ENCODE results near the gene FSTL4. TPM values are rescaled to one million over a fixed set of nuclear protein-coding genes. Genes with fewer than 3 reads are reported as not detected.

The FSTL4 gene
- total and polyA plus RNA-seq, 2 donors, result 0.99 to 1.2 TPM

DNA sequence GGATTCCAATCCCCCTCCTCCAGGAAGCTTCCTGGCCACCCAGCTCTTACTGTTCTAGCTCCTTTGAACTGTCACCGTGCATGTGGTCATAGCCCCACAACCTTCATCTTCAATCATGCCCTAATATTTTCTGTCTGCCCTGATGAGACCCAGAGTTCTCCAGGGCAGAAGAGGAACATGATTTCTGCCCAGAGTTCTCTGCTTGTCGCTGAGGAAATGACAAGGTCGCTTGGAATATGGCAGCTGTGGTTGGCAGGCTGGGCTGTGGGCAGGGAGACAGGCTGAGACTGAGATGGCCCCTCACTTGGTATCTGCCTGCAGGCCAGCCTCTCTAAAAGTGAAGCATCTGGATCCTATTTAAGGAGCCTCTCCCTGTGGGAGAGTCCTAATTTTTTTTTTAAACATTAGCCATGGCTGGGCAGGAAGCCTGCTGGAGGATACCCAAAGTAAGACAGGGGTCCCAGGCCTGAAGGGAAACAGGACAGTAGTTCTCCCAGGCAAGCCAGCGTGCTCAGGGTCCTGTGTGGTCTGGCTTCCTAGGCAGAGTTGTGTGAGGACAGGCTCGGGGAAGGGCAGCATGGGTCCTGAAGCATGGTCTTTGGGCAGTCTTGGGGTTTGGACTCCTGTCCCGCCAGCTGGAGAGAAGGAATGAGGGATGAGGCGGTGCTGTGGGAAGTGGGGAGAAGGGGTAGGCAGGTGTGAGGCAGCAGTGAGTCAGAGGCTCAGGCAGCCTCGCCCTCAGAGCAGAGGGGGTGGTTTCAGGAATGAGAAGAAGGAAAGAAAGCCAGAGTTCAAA, 242.1 kb downstream of the FSTL4 start:
- H3K27ac ChIP-seq (ENCODE audit: low read depth in 1 of 2, low read length in 1 of 2), result no peak overlapping the region
- DNase-seq (ENCODE audit: low read depth in 6 of 9, low spot score in 9 of 9), result no peak
- no peaks in the 10 kb centered on the region for H3K9me3 ChIP-seq (ENCODE audit: control insufficient read depth in 2 of 2, insufficient read depth in 1 of 2, low read length in 1 of 2)
- no peak overlapping the region for H3K4me3 ChIP-seq (ENCODE audit: low read length in 2 of 2)
- WGBS, result 80% methylated on average over 8 of the region's 8 CpGs
- peaks cover 0 to 25% of the 10 kb centered on the region in 2 donors for H3K27me3 ChIP-seq (ENCODE audit: control insufficient read depth in 2 of 2, insufficient read depth in 1 of 2, low read length in 1 of 2)
- no peaks in the 10 kb centered on the region for H3K4me1 ChIP-seq (ENCODE audit: control insufficient read depth in 2 of 2, insufficient read depth in 2 of 2, low read length in 2 of 2)
- H3K36me3 ChIP-seq (ENCODE audit: control insufficient read depth in 2 of 2, insufficient read depth in 2 of 2, low read length in 1 of 2), result no peaks in the 10 kb centered on the region

- Histone ChIP-seq H3K4me1 (ENCODE audit: control insufficient read depth in 2 of 2, insufficient read depth in 2 of 2, low read length in 2 of 2) (no peaks in the 10 kb centered on the region), H3K27ac (ENCODE audit: low read depth in 1 of 2, low read length in 1 of 2) (no peak overlapping the region), H3K4me3 (ENCODE audit: low read length in 2 of 2) (no peak overlapping the region), H3K36me3 (ENCODE audit: control insufficient read depth in 2 of 2, insufficient read depth in 2 of 2, low read length in 1 of 2) (no peaks in the 10 kb centered on the region), H3K27me3 (ENCODE audit: control insufficient read depth in 2 of 2, insufficient read depth in 1 of 2, low read length in 1 of 2) (peaks cover 0 to 27% of the 10 kb centered on the region in 2 donors), H3K9me3 (ENCODE audit: control insufficient read depth in 2 of 2, insufficient read depth in 1 of 2, low read length in 1 of 2) (no peaks in the 10 kb centered on the region)
- WGBS, result 90% methylated on average over 7 of the region's 7 CpGs
- no peak for DNase-seq (ENCODE audit: low read depth in 6 of 9, low spot score in 9 of 9)
Measured at GRCh38 chr5:133368916-133369783, 243.2 kb downstream of the FSTL4 start.

GRCh38 chr5:133367984-133368383, 244.4 kb downstream of the FSTL4 start:
- no peak for DNase-seq (ENCODE audit: low read depth in 6 of 9, low spot score in 9 of 9)
- Histone ChIP-seq H3K27ac (ENCODE audit: low read depth in 1 of 2, low read length in 1 of 2) (no peak overlapping the region), H3K4me1 (ENCODE audit: control insufficient read depth in 2 of 2, insufficient read depth in 2 of 2, low read length in 2 of 2) (no peaks in the 10 kb centered on the region), H3K36me3 (ENCODE audit: control insufficient read depth in 2 of 2, insufficient read depth in 2 of 2, low read length in 1 of 2) (no peaks in the 10 kb centered on the region), H3K27me3 (ENCODE audit: control insufficient read depth in 2 of 2, insufficient read depth in 1 of 2, low read length in 1 of 2) (peaks cover 0 to 32% of the 10 kb centered on the region in 2 donors), H3K9me3 (ENCODE audit: control insufficient read depth in 2 of 2, insufficient read depth in 1 of 2, low read length in 1 of 2) (no peaks in the 10 kb centered on the region), H3K4me3 (ENCODE audit: low read length in 2 of 2) (no peak overlapping the region)
- WGBS, result 96% methylated on average over 2 of the region's 2 CpGs

DNA sequence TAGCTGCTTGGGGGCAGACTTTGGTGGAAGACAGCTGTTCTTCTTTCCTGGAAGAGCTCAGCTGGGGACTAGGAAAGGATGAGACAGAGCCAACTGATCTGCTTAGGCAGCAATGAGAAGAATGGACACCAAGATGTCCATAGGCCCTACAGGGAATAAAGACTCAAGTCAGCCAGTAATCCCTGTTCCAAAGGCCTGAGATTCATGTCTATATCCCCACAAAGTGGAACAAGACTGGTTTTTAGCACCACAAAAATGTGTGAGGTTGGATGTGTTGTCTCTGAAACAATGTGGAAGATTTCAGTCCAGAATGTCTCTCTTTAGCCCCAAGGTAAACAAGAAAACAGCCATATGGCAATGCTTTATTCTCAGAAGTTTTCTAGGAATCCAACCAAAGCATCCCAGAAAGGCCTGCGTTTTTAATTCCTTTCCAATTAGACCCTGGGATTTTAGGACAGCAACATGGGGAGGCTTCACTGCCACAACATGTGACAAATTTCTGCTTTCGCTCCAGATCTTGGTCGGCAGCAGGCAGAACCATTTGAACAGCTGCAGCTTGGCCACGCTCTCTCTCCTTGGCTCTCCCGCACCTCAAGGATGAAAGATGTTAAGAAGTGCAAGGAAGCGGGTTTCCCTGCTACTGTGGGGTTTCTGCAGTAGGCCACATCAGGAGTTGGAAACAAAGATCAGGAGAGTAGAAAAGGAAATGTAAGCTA, 245.1 kb downstream of the FSTL4 start:
- 83% methylated on average over 6 of the region's 6 CpGs for WGBS
- H3K4me3 ChIP-seq (ENCODE audit: low read length in 2 of 2), result no peak overlapping the region
- peaks cover 0 to 33% of the 10 kb centered on the region in 2 donors for H3K27me3 ChIP-seq (ENCODE audit: control insufficient read depth in 2 of 2, insufficient read depth in 1 of 2, low read length in 1 of 2)
- DNase-seq (ENCODE audit: low read depth in 6 of 9, low spot score in 9 of 9), result no peak
- H3K27ac ChIP-seq (ENCODE audit: low read depth in 1 of 2, low read length in 1 of 2), result no peak overlapping the region
- peaks cover 0 to 2% of the 10 kb centered on the region in 2 donors for H3K4me1 ChIP-seq (ENCODE audit: control insufficient read depth in 2 of 2, insufficient read depth in 2 of 2, low read length in 2 of 2)
- H3K36me3 ChIP-seq (ENCODE audit: control insufficient read depth in 2 of 2, insufficient read depth in 2 of 2, low read length in 1 of 2), result no peaks in the 10 kb centered on the region
- H3K9me3 ChIP-seq (ENCODE audit: control insufficient read depth in 2 of 2, insufficient read depth in 1 of 2, low read length in 1 of 2), result no peaks in the 10 kb centered on the region

DNA sequence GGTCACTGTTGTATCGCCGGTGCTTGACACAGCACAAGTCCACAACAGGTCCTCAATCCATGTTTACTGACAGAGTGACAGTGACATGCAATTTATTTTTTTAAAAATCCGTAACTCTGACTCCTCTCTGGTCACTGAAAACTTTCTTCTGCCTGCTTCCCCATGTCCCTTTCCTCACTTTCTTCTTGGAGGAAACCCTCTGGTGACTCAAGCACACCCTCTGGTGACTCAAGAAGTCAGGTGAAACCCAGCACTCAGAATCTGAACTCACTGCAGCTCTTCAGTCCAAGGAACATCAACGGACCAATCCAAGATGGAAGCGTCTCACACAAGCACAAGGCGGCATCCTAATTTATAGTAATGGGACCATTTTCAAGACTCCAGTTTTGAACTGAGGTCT, 245.9 kb downstream of the FSTL4 start:
- no peak overlapping the region for H3K27ac ChIP-seq (ENCODE audit: low read depth in 1 of 2, low read length in 1 of 2)
- DNase-seq (ENCODE audit: low read depth in 6 of 9, low spot score in 9 of 9), result no peak
- no peaks in the 10 kb centered on the region for H3K9me3 ChIP-seq (ENCODE audit: control insufficient read depth in 2 of 2, insufficient read depth in 1 of 2, low read length in 1 of 2)
- peaks cover 0 to 29% of the 10 kb centered on the region in 2 donors for H3K27me3 ChIP-seq (ENCODE audit: control insufficient read depth in 2 of 2, insufficient read depth in 1 of 2, low read length in 1 of 2)
- no peak overlapping the region for H3K4me3 ChIP-seq (ENCODE audit: low read length in 2 of 2)
- 98% methylated on average over 6 of the region's 6 CpGs for WGBS
- peaks cover 2% of the 10 kb centered on the region in 2 donors for H3K4me1 ChIP-seq (ENCODE audit: control insufficient read depth in 2 of 2, insufficient read depth in 2 of 2, low read length in 2 of 2)
- no peaks in the 10 kb centered on the region for H3K36me3 ChIP-seq (ENCODE audit: control insufficient read depth in 2 of 2, insufficient read depth in 2 of 2, low read length in 1 of 2)

DNA sequence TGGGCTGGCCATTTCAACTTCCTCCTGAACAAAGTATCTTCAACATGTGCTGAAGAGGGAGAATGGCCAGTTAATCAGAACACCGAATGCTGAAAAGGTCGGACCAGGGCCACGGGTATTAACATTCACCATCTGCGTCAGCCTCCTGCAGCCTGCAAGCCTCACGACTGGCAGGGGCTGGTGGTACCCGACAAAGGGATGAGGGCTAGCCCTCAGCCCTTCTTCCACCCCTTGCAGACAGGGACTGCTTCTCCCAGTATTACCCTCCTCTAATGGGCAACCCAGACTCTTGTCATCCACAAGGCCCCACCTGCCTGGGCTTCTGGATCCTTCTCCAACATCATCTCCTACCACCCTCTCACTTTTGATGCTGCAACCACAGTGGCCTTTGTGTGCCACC, 246.6 kb downstream of the FSTL4 start:
- no peaks in the 10 kb centered on the region for H3K36me3 ChIP-seq (ENCODE audit: control insufficient read depth in 2 of 2, insufficient read depth in 2 of 2, low read length in 1 of 2)
- H3K27ac ChIP-seq (ENCODE audit: low read depth in 1 of 2, low read length in 1 of 2), result no peak overlapping the region
- WGBS, result 97% methylated on average over 6 of the region's 6 CpGs
- H3K27me3 ChIP-seq (ENCODE audit: control insufficient read depth in 2 of 2, insufficient read depth in 1 of 2, low read length in 1 of 2), result peaks cover 0 to 30% of the 10 kb centered on the region in 2 donors
- peaks cover 2% of the 10 kb centered on the region in 2 donors for H3K4me1 ChIP-seq (ENCODE audit: control insufficient read depth in 2 of 2, insufficient read depth in 2 of 2, low read length in 2 of 2)
- no peaks in the 10 kb centered on the region for H3K9me3 ChIP-seq (ENCODE audit: control insufficient read depth in 2 of 2, insufficient read depth in 1 of 2, low read length in 1 of 2)
- H3K4me3 ChIP-seq (ENCODE audit: low read length in 2 of 2), result no peak overlapping the region
- no peak for DNase-seq (ENCODE audit: low read depth in 6 of 9, low spot score in 9 of 9)

DNA sequence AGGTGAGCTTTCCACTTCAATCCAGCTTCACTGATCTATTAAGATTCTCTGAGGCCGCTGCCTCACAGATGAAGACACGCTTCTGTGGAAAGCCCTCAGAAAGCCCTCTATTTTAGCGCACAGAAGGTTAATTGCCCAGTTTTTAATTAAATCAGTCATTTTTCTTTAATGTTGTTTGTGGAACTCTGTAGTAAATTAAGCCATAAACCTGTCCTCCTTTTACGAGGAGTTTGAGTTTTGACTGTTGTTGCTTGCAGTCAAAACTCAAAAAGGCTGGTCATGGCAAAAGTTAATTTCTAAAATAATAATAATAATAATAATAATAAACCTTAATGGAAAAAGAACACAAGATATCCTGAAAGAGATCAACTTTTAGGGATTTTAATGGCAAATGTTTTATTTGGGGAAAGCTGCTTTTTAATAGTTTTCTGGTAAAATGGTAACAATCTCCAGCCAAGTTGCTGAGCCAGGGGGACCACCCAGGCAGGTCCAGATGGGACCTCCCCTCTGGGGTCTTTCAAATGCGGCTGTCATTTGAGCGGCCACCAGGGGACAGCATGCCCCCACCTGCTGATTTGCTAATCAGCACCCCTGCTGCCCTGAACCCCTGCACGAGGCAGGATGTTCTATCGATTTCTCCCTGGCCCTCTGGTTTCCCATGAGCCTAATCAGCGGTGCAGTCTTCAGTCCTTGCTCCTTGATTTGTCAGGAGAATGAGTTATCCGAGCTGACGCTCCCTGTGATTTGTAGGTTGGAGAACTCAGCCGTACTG, 247.2 kb downstream of the FSTL4 start:
- DNase-seq (ENCODE audit: low read depth in 6 of 9, low spot score in 9 of 9), result no peak
- peaks cover 2% of the 10 kb centered on the region in 2 donors for H3K4me1 ChIP-seq (ENCODE audit: control insufficient read depth in 2 of 2, insufficient read depth in 2 of 2, low read length in 2 of 2)
- no peaks in the 10 kb centered on the region for H3K9me3 ChIP-seq (ENCODE audit: control insufficient read depth in 2 of 2, insufficient read depth in 1 of 2, low read length in 1 of 2)
- H3K4me3 ChIP-seq (ENCODE audit: low read length in 2 of 2), result no peak overlapping the region
- H3K27ac ChIP-seq (ENCODE audit: low read depth in 1 of 2, low read length in 1 of 2), result no peak overlapping the region
- peaks cover 0 to 25% of the 10 kb centered on the region in 2 donors for H3K27me3 ChIP-seq (ENCODE audit: control insufficient read depth in 2 of 2, insufficient read depth in 1 of 2, low read length in 1 of 2)
- H3K36me3 ChIP-seq (ENCODE audit: control insufficient read depth in 2 of 2, insufficient read depth in 2 of 2, low read length in 1 of 2), result no peaks in the 10 kb centered on the region
- 71% methylated on average over 12 of the region's 12 CpGs for WGBS

DNA sequence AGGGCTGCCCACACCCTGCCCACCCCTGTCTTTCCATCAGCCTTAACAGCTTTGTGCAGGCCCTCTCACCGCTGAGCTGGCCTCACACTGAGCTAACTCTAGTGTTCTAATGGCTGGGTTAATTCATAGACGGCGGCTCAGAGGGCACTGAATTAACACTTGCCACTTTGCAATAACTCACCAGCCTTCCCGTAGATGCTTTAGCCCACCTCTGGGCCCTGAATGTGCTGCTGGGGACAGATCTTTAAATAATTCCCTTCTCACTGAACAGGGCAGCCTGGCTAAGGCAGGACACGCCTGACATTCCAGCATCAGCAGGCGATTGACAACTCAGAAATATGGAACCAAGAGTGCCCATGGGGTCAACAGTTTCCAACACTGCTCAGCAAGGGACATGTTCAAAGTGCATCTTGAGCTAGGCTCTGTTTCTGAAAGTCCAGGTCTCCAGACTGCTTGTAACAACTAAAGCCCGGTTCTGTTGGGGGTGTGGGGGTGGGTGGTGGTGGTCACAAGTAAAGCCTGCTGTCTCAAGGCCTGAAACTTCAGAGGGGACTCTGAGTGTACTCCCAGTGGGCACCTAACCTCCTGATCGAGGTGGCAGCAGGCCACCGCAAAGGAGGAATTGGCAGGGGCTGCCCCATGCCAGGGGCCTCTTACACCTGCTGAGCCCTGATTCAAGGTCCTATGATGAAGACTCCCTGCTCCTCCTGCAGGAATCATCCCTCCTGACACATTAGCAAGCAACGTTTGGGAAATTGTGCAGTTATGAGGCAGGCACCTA, 248.3 kb downstream of the FSTL4 start:
- Histone ChIP-seq H3K9me3 (ENCODE audit: control insufficient read depth in 2 of 2, insufficient read depth in 1 of 2, low read length in 1 of 2) (no peaks in the 10 kb centered on the region), H3K27ac (ENCODE audit: low read depth in 1 of 2, low read length in 1 of 2) (no peak overlapping the region), H3K4me3 (ENCODE audit: low read length in 2 of 2) (no peak overlapping the region), H3K27me3 (ENCODE audit: control insufficient read depth in 2 of 2, insufficient read depth in 1 of 2, low read length in 1 of 2) (peaks cover 0 to 31% of the 10 kb centered on the region in 2 donors), H3K36me3 (ENCODE audit: control insufficient read depth in 2 of 2, insufficient read depth in 2 of 2, low read length in 1 of 2) (no peaks in the 10 kb centered on the region), H3K4me1 (ENCODE audit: control insufficient read depth in 2 of 2, insufficient read depth in 2 of 2, low read length in 2 of 2) (peaks cover 2 to 4% of the 10 kb centered on the region in 2 donors)
- DNase-seq (ENCODE audit: low read depth in 6 of 9, low spot score in 9 of 9), result no peak
- 94% methylated on average over 10 of the region's 10 CpGs for WGBS

All from thymus (tissue), 11 donors.